Measurements from ENCODE around the gene SAMD13.
"Not testable (repeated sequence)": the region's sequence is repeated elsewhere in the genome, so short reads cannot be mapped to it uniquely, and the experiment has no call there.

The SAMD13 gene

DNA sequence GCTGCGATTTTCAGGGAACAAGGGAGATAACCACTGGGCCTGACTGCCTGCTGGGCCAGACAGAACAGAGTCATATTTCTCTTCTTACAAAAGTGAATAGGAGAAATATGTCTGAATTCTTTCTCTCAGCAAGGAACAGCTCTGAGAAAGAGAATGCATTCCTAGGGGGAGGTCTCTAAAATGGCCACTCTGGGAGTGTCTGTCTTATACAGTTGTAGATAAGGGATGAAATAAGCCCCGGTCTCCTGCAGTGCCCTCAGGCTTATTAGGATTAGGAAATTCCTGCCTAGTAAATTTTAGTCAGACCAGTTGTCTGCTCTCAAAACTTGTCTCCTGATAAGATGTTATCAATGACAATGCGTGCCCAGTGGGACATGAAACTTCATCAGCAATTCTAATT, 14.1 kb upstream of the SAMD13 start:
- FAIRE-seq, result not testable (repeated sequence)

DNA sequence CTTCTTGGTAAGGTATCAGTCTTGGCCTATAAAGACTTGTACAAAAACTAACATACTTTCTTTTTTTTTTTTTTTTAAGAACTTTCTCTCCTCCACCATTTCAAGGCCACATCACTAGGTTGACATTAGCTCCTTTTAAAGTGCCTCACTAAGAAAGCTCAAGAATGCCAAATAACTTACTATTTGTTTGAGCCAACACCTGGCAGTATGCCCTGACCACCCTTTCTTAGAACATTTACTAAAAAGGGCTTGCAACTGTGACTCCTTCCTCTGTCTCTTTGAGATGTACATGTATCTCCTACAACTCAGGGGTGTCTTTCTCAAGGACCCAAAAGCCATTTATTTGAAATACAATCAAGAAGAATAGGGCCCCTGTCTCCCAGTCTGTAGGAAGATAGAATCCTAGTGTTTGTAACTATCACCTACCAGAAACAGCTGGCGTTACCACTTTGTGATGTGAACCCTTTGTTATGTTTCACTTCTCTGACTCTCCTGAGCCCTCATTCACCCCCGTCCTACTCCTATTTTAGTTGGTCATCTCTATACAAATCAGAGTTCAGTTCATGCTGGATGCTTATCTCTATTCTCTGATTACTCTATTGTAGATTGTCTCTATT, 12.2 kb upstream of the SAMD13 start:
- FAIRE-seq, result no peak

DNA sequence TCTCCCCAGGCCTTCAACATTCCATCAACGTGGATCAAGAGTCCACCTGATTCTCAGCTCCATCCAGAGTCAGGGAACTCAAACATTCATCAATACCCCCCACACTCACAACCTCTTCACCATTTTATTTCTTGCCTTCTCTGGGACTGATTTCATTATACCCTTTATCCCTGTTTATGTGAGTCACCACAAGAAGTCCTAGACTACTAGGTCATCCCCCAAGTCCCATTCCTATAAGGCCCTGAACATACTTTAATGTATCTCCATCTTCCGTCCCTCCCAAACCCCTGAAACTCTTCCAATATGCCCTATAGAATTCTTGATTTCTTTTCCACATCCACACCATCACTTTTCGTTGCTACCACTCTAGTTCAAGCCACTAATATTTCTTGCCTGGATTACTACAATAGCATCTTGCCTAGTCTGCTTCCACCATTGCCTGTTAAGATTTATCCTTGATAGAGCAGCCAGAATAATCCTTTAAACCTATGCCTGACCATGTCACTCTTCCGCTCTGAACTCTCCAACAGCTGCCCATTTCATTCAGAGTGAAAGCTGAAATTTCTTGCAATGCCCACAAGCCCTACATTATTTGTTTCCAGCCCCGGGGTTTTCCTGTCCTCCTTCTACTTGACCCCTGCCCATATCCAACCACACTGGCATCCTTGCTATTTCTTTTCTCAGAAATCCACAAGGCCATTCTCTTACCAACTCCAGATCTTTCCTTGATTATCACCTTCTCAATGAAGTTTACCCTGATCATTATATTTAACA, 9.4 kb upstream of the SAMD13 start:
- FAIRE-seq, result no peak

DNA sequence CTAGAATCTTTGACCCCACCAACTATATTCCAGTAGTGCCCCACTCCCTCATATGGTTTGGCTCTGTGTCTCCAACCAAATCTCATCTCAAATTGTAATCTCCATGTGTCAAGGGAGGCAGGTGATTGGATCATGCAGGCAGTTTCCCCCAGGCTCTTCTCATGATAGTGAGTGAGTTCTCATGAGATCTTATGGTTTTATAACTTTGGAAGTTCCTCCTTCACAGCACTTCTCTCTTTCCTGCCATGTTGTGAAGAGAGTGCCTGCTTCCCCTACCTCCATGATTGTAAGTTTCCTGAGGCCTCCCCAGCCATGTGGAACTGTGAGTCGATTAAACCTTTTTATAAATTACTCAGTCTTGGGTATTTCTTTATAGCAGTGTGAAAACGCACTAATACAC, 7.7 kb upstream of the SAMD13 start:
- no peak for FAIRE-seq

DNA sequence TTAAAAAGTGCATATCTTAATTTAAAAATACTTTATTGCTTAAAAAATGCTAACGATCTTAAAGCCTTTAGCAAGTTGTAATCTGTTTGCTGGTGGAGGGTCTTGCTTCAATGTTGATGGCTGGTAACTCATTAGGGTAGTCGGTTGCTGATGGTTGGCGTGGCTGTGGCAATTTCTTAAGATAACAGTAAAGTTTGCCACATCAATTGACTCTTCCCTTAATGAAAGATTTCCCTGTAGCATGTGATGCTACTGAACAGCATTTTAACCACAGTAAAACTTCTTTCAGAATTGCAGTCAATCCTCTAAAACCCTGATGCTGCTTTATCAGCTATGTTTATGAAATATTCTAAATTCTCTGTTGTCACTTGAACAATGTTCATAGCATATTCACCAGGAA, 6.8 kb upstream of the SAMD13 start:
- no peak for FAIRE-seq

DNA sequence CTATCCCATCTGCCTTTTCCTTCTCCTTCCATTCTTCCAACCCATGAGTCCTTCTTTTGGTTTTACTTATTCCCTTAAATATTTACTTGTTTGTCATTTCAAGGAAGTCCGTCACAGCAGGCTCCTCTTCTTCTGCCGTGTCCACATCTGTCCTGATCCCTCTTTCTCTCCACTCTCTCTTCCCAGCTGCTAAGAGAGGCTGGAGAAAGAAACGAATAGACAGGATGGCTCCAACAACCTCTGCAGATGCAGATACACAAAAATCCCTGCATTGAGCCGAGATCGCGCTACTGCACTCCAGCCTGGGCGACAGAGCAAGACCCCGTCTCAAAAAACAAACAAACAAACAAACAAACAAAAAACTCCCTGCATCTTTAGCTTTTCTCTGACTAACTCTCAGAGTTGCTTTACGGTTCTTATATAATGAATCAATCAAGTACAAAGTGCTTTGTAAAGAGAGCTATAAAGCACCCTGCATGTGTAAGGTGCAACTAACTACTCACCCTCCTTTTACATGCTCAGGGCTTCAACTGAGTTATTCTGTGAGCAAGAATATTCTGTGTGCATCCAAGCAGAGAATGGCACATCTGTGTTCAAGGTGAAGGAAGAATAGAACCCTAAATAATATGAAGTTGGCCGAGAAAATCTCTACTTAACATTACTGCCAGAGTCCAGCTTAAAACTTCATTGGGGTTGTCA, 3.8 kb upstream of the SAMD13 start:
- no peak for FAIRE-seq

DNA sequence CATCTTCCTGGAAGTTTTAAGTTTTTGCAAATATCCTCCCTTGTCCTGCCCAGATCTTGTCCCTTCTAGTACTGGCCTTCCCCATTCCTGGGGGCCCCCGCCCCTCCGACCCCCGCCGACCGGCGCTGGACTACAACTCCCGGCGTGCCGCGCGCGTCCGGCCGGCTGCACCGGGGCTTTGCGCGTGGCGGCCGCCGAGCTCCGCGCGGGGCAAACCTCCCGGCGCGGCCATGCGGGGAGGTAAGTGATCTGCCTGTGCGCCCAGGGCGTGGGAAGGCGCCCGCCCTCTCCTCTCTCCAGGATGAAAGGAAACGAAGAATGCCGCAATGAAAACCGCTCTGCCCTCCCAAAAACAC, 3.2 kb upstream of the SAMD13 start:
- no peak for FAIRE-seq

DNA sequence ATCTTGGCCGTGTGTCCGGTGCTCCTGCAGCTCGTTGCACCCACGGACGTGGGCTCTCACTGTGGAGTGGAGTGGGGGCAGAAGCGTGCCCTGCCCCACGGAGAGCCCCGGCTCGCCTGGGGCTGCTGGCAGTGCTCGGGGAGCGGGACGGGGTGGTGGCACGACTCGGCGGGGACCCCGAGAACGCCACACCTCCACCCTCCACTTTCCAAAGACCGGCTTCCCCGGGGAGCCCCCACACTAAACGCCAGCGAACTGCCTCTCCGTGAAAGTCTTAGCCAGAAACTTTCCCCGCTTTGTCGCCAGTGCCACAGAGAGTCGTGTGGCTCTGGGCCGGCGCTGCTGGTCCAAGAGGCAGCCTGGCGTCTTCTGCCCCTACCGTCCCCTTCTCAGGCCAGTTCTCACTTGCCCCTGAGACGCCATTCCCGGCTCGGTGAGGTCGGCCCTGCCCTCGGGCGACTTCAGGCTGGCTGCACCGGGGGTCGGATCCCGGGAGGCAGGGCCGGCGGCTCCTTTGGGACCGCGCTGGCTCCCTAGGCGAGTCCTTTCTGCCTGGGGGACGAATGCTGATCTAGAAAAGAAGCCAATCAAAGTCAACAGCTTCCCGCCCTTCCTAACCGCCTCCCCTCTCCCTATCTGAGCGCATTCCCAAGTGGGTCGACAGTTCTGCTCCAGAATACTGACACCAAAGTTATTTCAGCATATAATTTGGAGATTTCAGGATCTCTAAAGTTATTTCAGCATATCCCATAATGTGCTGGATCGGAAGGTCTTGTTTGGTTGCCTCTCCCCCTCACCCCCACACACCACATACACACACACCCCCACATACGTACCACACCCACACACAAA, 2.6 kb upstream of the SAMD13 start:
- no peak for FAIRE-seq

DNA sequence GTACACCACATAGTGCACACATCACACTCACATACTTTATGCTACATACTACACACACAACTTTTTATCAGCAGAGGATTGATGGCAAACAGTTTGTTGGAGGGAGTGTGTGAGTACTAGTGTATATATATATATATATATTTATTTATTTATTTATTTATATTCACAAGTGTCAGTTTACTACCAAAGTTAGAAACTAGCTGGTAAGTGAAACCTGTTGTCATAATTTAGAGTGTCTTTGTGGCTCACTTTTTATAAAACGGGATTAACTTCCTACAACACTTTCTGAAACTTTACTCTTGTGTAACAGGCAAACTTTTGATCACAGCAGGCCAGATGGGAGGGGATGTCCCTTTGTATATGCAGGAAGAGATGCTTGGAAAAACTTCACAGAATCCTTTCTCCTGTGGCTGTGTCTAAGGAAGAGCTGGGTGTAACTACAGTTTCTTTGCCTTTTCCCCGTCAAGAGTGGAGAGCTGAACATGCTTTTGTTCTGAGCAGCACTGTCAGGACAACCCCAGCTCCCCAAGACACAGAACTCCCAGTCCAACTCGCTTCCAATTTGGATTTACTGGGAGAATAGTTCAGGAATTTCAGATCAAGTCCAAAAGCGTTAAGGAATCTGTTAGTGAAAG, 1.9 kb upstream of the SAMD13 start:
- FAIRE-seq, result no peak

DNA sequence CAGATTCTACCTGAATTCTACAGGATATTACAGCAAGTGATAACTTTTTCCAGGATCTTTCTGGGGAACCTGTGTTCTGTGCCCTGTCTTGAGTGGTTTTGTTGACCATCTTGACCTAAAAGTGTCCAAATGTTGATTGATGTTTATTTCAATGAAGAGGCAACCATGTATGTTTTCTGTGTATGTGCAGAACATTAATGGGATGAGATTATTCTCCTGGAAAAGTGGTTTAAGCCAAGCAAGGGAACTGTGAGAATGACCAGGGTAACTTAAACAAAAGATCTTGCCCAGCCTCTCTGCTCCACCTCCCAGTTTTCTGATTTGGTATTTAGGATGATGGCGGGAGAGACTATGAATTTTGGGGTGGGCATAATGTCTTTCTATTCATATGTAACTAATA, 1.0 kb upstream of the SAMD13 start:
- FAIRE-seq, result no peak

DNA sequence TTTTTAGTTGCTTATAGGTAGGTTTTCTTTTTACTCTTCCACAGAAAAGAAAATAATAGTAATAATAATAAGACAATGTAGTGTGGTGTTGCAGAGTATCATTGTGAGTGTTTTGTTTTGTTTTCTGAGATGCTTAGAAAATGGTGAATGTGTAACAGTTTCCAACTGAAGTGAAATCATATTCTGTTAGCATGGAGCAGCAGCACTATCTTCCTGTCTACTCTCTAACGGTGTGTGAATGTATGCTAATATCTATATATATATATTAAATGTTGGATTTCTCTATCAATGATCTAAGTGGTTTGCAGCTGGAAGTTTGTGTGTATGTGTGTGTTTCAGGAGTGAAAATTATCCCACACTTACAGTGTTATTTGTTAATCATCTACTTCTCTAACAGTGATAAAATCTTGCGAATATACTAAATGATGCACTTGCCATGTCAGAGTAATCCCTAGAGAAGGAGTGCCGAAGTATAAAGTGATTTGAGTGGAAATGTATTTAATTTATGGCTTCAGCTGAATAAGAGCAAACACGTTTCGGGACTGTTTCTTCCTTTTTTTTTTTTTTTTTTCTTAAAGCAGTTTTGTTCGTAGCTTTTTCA, 377 bp downstream of the SAMD13 start:
- FAIRE-seq, result no peak

DNA sequence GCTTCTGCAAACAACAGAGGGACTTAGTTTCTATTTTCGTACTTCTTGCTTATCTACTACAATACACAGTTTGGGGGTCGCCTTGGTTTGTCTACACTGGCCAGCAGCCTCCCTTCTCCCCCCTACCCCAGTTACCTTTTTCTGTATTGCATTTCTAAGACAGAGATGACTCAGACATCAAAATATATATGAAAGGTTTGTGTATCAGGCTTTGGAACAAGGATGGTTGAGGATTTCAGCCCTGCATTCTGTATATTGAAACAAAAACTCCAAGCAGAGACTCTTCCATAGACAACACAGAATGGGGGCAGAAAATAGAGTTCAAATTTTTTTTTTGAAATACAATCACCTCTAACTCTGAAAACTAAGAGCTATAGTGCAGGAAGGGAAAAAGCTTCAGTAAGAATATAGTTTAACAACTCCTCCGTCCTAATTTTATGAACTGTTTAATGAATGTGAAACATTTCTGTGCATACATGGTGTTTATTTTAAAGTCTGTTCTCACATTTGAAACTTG, 1.9 kb downstream of the SAMD13 start:
- no peak for FAIRE-seq

DNA sequence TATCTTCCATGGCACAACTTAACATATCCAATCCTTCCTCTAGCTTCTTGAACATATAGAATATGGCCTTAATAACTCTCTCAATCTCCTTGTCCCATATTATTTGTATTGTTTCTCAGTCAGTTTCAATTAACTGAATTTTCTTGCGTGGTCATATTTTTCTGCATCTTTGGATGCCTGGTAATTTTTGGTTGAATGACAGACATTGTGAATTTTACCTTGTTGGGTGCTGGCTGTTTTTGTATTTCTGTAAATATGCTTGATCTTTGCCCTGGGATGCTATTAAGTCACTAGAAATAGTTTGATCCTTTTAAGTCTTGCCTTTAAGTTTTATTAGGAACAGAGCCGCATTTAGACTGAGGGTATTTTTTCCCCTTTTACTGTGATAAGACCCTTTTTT, 5.9 kb downstream of the SAMD13 start:
- no peak for FAIRE-seq

DNA sequence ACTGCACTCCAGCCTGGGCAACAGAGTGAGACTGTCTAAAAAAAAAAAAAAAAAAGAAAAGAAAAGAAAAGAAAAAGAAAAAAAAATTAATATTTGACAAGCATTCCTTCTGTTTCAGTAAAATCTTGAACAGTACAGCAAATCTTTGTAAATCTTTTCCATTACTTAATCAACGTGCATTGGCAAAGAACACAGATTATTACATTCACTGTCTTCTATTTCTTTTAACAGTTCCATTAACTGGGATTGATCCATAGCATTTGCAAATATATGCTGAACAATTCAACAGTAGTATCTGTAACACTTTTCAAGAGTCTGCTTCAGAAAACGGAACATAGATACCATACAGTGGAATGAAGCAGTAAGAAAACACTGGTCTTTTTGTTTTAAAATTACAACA, 9.8 kb downstream of the SAMD13 start:
- no peak for FAIRE-seq

DNA sequence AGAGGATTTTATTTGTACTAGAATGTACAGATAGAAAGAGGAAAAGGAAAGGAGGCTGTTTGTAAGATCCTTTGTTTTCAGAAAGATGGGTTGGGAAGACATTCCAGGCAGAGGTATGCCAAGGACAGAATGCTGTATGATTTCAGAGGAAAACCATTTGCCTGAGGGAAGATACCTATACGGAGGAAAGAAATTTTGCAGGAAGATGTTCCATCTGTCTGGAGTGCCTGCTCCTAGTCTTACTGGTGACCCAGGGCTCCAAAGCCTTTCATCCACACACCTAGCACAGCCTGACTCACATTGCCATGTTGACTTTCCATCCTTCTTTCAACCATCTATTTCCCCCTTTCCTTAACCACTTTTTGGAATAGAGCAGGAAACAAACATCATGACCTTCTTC, 18.2 kb downstream of the SAMD13 start:
- no peak for FAIRE-seq

DNA sequence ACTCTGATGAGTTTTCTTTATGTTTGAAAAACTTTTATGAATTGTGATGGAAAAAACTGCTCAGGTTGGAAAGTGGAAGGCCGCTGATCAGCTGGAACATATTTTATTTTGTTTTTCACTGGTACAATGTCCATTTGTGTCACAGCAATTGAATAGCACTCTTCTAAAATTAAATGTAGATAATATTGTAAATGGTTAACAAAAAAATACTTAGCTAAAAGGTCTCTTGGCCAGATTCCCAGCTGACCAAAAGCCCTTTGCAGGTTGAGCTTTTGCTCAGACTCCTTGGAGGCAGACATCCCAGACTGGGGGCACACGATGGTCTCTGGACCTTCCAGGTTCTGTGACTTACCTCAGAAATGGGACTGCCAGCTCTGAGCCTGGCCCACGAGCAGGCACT, 26.3 kb downstream of the SAMD13 start:
- no peak for FAIRE-seq

DNA sequence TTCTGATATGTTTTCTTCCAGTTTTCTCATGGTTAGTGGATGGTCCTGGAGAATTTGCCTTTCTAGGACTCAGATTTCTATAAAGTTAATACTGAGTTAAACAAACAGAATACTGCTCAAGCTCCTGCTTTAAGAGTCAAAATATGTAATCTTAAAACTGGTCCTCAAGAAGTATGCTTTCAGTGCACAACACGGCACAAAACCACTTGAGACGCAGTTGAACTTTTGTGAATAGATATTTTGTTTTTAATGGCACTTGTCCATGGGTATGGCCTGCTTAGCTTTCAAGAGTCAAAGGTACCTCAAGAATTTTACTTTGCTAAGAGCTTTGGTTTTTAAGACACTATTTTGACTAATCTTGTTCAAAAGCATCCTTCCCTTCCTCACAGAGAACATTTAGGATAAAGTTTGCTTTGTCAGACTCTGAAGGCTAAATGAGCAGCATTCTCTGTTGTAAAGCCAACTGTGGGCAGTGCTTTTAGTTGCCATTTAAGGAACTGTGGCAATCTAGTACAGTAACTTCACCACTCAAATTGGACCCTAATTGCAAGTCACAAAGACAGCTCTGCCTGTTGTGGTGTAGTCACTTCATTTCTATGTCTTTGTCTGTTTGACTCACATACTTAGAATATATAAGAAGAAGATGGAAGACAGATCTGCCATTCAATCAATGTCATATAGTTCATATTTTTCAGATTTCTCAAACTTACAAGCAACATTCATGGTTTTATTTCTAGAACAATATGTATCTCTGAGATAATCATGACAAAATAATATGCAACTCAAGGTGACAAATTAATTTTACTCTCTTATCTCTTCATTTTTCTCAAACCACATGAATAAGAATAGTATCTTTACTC, 28.8 kb downstream of the SAMD13 start:
- no peak for FAIRE-seq

DNA sequence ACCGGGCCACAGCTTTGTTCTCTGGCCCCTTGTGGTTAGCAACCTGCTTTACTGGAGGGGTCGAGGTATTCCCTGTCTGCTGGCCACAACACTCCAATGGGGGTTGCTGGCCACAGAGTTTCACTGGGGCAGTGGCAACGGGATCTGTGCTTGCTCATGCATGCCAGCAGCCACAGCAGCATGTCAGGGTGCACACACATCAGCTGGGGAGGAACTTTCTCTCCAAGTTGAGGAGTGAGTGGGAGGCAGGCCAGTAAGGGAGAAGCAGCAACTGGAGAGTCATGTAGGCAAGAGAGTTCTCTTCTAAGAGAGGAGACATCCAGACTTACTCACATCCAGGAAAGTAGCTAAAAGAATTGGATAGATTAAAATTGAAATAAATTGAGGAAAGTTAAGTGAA, 38.0 kb downstream of the SAMD13 start:
- no peak for FAIRE-seq

DNA sequence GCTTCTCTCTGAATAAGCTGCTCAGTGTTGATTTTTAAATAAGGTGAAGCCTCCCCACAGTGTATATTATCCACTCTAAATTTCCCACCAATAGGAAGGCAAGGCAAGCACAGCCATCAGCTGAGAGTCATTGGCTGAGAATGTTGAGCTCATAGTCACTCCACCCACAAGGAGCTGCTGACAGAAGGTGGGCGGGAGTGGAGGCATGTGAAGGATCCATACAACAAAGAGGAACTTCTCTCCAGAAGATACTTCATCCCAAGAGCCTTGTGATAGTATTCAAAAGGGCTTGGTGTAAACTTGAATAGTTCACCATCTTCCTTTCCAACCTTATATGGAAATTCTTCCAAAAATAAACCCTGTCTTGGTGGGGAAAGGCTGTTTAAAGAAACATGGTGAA, 42.8 kb downstream of the SAMD13 start:
- no peak for FAIRE-seq

DNA sequence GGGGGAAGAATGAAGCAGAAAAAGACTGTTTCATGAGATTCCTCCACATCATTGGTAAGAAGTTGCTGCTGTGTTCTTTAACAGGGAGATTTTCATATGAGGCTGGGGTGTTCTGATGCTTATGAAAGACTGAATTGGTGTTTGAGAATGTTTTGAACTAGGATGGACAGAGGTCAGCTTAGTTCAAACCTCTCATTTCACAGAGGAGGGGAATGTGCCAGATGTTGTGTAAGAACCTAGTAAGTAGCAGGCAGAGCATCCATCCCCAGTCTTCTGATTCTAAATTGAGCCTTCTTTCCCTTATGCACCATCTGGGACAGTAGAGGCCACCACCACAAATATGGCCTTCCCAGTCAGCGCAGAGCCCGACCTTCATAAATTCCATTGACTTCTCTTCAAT, 43.7 kb downstream of the SAMD13 start:
- no peak for FAIRE-seq

DNA sequence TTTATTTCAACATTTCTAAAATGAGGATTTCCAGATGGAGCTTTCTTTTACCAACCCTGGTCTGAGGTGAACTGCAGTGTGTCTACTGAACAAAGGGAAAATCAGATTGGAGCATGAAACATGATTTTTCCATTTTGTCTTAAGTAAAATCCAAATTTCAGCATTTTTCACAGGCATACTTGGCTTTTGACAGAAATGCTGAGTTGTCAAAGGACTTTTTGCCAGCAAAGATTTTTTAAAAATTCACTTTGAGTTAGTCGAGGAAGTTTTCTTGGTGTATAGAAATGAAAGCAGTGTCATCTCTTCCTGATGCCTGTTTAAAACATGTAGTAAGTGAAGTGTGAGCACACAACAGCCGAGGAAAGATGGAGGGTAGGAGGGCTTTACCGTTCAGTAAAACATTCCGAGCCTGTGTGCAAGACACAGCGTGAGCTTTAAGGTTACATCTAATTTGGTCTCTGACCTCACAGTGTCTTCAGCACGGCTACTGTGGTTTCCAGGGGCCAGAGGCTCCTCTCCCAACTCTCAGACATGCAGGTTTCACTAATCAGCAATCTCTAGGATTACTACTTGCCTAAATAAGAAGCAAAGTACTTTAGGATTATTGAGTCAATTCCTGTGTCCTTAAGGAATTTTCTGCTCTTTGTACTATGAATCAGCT, 45.9 kb downstream of the SAMD13 start:
- FAIRE-seq, result no peak
